ENCODE data around the gene IL15RA.

IL15RA gene

DNA sequence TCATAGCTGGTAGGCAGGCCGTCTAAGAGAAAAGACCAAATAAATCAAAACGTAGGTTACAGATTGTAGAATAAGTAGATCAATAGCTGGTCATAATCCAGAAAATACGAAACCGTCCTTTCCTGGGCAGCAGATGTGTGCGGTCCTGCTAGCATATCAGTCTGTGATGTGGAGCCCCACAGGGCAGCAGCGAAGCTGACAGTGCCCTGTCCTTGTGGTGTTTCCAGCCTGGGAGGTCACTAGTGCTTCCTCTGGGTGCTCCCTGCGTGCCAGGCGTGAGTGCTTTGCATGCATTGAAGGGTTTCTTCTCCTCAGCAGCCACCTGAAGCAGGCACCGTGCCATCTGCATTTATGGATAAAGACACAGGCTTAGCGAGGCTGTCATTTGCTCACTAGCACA, 41.7 kb downstream of the IL15RA start:
- Histone ChIP-seq H3K27ac (no peak overlapping the region), H3K4me3 (no peak overlapping the region), H3K4me2 (no peak overlapping the region), H3K9ac (no peak overlapping the region), H3K9me3 (no peaks in the 10 kb centered on the region), H3K27me3 (no peaks in the 10 kb centered on the region), H4K20me1 (no peaks in the 10 kb centered on the region), H3K4me1 (no peaks in the 10 kb centered on the region), H3K36me3 (peaks cover 86% of the 10 kb centered on the region)
- TF ChIP-seq Cebpa-rat (IDR thresholded peaks at IDR 0.05): no peak

DNA sequence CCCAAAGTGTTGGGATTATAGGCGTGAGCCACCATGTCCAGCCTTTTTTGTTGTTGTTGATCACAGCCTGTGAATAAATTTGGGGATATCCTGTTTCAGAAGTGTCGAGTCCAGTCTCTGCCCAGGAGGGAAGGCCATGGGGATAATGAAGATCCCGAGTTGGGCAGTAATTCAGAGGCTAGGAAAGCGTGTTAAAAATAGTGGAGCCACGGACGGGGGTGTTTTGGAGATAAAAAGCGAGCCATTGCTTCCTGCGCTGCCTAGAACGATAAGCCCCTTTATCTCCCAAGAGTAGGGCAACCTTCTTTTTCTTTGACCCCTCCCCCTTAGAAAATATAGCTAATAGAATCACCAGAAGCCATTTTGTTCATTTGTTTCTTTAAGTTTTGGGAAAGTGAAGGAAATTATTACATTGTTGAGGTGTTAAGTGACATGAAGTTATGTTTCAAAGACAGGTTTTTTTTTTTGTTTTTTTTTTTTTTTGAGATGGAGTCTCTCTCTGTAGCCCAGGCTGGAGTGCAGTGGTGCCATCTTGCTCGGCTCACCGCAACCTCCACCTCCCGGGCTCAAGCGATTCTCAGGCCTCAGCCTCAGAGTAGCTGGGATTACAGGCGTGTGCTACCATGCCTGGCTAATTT, 43.3 kb downstream of the IL15RA start:
- no peak overlapping the region for H3K4me2 ChIP-seq
- no peaks in the 10 kb centered on the region for H3K4me1 ChIP-seq
- H3K27ac ChIP-seq: no peak overlapping the region
- no peak overlapping the region for H3K9ac ChIP-seq
- no peak for TF ChIP-seq Cebpa-rat (IDR thresholded peaks at IDR 0.05)
- H3K4me3 ChIP-seq: no peak overlapping the region
- no peaks in the 10 kb centered on the region for H3K27me3 ChIP-seq
- peaks cover 98% of the 10 kb centered on the region for H3K36me3 ChIP-seq
- H4K20me1 ChIP-seq: no peaks in the 10 kb centered on the region
- no peaks in the 10 kb centered on the region for H3K9me3 ChIP-seq

DNA sequence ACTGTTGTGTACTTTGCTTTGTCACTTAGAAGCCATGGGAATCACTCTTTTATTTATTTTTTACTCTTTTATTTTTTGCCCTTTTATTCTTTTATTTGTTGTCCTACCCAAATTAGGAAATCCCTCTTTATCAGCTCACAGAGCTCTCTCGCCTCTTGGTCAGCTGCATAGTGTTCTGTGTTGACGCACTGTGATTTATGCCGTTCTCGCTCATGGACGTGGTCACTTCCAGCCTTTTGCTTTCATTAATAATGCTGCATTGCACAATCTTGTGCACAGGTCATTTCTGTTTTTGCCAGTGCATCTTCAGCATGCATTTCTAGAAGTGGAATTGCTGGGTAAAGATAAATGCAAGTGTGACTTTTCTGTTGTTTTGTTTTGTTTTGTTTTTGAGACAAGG, 45.0 kb downstream of the IL15RA start:
- H4K20me1 ChIP-seq: no peaks in the 10 kb centered on the region
- H3K4me3 ChIP-seq: no peak overlapping the region
- H3K4me1 ChIP-seq: no peaks in the 10 kb centered on the region
- TF ChIP-seq Cebpa-rat (IDR thresholded peaks at IDR 0.05): no peak; the same call in 1 of the 2 replicates
- no peaks in the 10 kb centered on the region for H3K27me3 ChIP-seq
- H3K27ac ChIP-seq: no peak overlapping the region
- no peak overlapping the region for H3K4me2 ChIP-seq
- no peak overlapping the region for H3K9ac ChIP-seq
- H3K36me3 ChIP-seq: peaks cover 98% of the 10 kb centered on the region
- no peaks in the 10 kb centered on the region for H3K9me3 ChIP-seq

DNA sequence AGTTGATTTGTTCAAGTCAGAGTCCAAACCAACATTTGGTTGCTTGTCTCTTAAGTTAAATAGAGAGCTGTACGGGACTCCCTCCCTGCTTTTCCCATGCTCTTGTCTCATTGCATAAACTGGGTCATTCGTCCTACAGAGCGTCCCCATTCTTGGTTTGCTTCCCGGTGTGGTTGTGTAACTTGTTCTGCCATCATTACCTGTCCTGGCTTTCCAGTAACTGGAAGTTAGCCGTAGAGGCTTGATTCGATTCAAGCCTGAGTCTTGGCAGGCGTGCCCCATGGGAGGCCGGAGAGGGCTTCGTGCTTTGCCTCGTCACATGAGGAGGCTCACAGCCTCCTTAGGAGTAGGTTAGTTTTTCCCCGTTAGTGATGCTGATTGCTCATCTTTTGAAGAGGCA, 47.1 kb downstream of the IL15RA start:
- no peak for TF ChIP-seq Cebpa-rat (IDR thresholded peaks at IDR 0.05)
- no peak overlapping the region for H3K4me2 ChIP-seq
- no peaks in the 10 kb centered on the region for H4K20me1 ChIP-seq
- peaks cover 98% of the 10 kb centered on the region for H3K36me3 ChIP-seq
- H3K4me1 ChIP-seq: no peaks in the 10 kb centered on the region
- H3K9me3 ChIP-seq: no peaks in the 10 kb centered on the region
- H3K27me3 ChIP-seq: no peaks in the 10 kb centered on the region
- no peak overlapping the region for H3K27ac ChIP-seq
- no peak overlapping the region for H3K9ac ChIP-seq
- H3K4me3 ChIP-seq: no peak overlapping the region

DNA sequence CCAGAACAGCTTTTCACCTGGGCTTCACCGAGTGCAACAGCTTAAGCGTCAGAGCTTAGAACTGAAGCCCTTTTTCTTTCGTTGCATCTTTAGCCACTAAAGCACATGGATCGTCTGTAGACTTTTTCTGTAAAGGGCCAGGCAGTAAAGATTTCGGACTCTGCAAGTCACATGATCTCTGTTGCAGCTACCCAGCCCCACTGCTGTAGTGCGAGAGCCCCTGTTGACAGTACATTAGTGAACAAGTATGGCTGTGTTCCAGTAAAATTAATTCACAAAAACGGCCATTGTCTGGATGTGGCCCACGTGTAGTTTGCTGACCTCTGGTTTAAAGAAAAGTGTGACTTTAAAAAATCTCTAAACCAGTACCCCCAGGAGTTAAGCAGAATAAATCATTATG, 47.9 kb downstream of the IL15RA start:
- TF ChIP-seq Cebpa-rat (IDR thresholded peaks at IDR 0.05): no peak
- Histone ChIP-seq H3K4me3 (no peak overlapping the region), H3K4me1 (no peaks in the 10 kb centered on the region), H4K20me1 (no peaks in the 10 kb centered on the region), H3K27me3 (no peaks in the 10 kb centered on the region), H3K36me3 (peaks cover 98% of the 10 kb centered on the region), H3K9me3 (no peaks in the 10 kb centered on the region), H3K4me2 (no peak overlapping the region), H3K9ac (no peak overlapping the region), H3K27ac (no peak overlapping the region)

DNA sequence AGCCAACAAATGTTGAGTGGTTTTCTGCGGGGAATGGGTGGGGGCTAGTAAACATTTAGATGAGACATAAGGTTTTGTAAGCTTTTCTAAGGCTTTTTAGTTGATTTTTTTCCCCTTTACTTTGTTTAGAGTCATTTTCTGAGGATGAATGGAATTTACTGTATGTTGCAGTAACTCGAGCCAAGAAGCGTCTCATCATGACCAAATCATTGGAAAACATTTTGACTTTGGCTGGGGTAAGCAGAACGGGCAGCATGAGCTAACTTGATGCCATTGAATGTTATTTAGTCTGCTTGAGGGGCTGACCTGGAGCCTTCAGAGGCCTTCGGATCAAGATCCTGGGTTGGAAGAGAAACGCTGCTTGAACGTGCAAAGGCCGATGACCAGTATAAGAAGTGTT, 50.0 kb downstream of the IL15RA start:
- Histone ChIP-seq H3K27ac (no peak overlapping the region), H3K4me2 (no peak overlapping the region), H4K20me1 (no peaks in the 10 kb centered on the region), H3K27me3 (no peaks in the 10 kb centered on the region), H3K4me3 (no peak overlapping the region), H3K36me3 (peaks cover 98% of the 10 kb centered on the region), H3K9ac (no peak overlapping the region), H3K4me1 (no peaks in the 10 kb centered on the region), H3K9me3 (no peaks in the 10 kb centered on the region)
- no peak for TF ChIP-seq Cebpa-rat (IDR thresholded peaks at IDR 0.05)

DNA sequence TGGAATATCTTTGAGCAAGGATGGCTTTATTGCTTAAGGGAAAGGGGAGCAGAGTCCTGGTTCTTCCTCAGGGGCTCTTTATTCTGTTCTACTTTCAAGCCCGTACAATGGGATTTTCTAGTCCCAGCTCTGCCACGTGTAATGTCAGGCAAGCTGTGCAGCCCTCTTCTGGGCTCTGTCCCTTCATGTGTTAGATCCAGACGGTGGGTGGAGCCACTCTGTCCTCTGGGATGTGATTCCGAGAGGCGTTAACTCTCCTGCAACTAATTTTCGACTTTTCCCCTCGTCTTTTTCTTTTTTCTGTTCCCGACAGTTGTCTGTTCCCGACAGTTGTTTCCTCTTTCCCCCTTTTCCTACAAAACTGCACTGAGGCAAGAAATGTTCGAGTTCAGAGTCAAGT, 52.5 kb downstream of the IL15RA start:
- Histone ChIP-seq H3K4me2 (no peak overlapping the region), H3K36me3 (peaks cover 100% of the 10 kb centered on the region), H3K9me3 (no peaks in the 10 kb centered on the region), H3K27ac (no peak overlapping the region), H3K9ac (no peak overlapping the region), H3K27me3 (no peaks in the 10 kb centered on the region), H4K20me1 (no peaks in the 10 kb centered on the region), H3K4me1 (no peaks in the 10 kb centered on the region), H3K4me3 (no peak overlapping the region)
- no peak for TF ChIP-seq Cebpa-rat (IDR thresholded peaks at IDR 0.05)

- no peak overlapping the region for H3K27ac ChIP-seq
- no peak overlapping the region for H3K4me2 ChIP-seq
- no peak overlapping the region for H3K4me3 ChIP-seq
- no peaks in the 10 kb centered on the region for H3K9me3 ChIP-seq
- no peak for TF ChIP-seq Cebpa-rat (IDR thresholded peaks at IDR 0.05)
- no peak overlapping the region for H3K9ac ChIP-seq
- no peaks in the 10 kb centered on the region for H4K20me1 ChIP-seq
- no peaks in the 10 kb centered on the region for H3K27me3 ChIP-seq
- H3K36me3 ChIP-seq: peaks cover 100% of the 10 kb centered on the region
- no peaks in the 10 kb centered on the region for H3K4me1 ChIP-seq
Measured at GRCh38 chr10:5921746-5922145, 55.6 kb downstream of the IL15RA start.

DNA sequence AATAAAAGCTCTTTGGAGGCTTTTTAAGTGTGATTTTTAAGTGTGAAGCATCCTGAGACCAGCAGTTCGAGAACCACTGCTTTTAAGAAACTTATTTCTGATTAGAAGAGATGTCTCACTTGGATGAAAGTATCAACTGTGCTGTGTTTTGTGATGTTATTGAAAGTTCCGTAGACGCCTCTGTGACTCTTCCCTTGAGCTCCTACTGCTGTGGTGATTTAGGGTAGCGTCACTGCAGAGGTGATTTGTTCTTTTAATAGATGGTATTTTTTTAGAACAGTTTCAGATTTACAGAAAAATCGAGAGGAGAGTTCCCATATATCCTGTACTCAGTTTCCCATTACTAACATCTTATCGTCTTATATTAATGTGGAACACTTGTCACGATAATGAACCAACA, 57.8 kb downstream of the IL15RA start:
- no peaks in the 10 kb centered on the region for H3K27me3 ChIP-seq
- H3K9ac ChIP-seq: no peak overlapping the region
- no peak overlapping the region for H3K27ac ChIP-seq
- no peaks in the 10 kb centered on the region for H3K9me3 ChIP-seq
- H3K36me3 ChIP-seq: peaks cover 100% of the 10 kb centered on the region
- no peak overlapping the region for H3K4me2 ChIP-seq
- no peak for TF ChIP-seq Cebpa-rat (IDR thresholded peaks at IDR 0.05)
- no peak overlapping the region for H3K4me3 ChIP-seq
- H4K20me1 ChIP-seq: no peaks in the 10 kb centered on the region
- H3K4me1 ChIP-seq: no peaks in the 10 kb centered on the region

- H3K9me3 ChIP-seq: no peaks in the 10 kb centered on the region
- no peak overlapping the region for H3K4me3 ChIP-seq
- no peaks in the 10 kb centered on the region for H4K20me1 ChIP-seq
- H3K9ac ChIP-seq: no peak overlapping the region
- H3K36me3 ChIP-seq: peaks cover 100% of the 10 kb centered on the region
- no peak for TF ChIP-seq Cebpa-rat (IDR thresholded peaks at IDR 0.05)
- no peak overlapping the region for H3K4me2 ChIP-seq
- no peak overlapping the region for H3K27ac ChIP-seq
- no peaks in the 10 kb centered on the region for H3K4me1 ChIP-seq
- H3K27me3 ChIP-seq: no peaks in the 10 kb centered on the region
Measured at GRCh38 chr10:5918763-5919162, 58.6 kb downstream of the IL15RA start.

DNA sequence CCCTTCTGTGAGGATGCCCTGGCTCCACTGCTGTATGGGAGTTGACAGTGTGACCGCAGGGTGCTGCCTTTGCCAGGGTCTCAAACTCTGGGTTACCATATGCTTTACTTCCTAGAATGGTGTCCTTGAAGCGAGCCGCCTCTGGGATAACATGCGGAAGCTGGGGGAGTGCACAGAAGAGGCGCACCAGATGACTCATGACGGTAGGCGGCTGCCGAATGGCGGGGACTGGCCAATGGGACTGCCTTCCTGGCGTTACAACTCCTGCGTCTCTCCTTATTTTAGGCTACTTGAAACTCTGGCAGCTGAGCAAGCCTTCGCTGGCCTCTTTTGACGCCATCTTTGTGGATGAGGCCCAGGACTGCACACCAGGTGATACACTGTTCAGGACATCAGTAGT, 60.0 kb downstream of the IL15RA start:
- Histone ChIP-seq H3K4me3 (no peak overlapping the region), H4K20me1 (no peaks in the 10 kb centered on the region), H3K9ac (no peak overlapping the region), H3K9me3 (no peaks in the 10 kb centered on the region), H3K27me3 (no peaks in the 10 kb centered on the region), H3K4me2 (no peak overlapping the region), H3K36me3 (peaks cover 100% of the 10 kb centered on the region), H3K4me1 (no peaks in the 10 kb centered on the region), H3K27ac (no peak overlapping the region)
- TF ChIP-seq Cebpa-rat (IDR thresholded peaks at IDR 0.05): no peak
